Stomach (tissue), 9 donors: ENCODE measurements around the gene MICAL2. TPM values are rescaled to one million over a fixed set of nuclear protein-coding genes. Genes with fewer than 3 reads are reported as not detected.

Source experiments
- DNase-seq, 2 donors: peaks; one replicate each; pipeline versions ENCODE4 v3.0.0 to v3.0.0-alpha.2; 2013 to 2019
- H3K27ac ChIP-seq, 5 donors: fragments of 200-600 bp in 4 of 5; sonication (generic) in 4 of 5; one replicate each; pipeline ENCODE4 v1.5.1; 2013 to 2019; ENCODE audit warnings: mild to moderate bottlenecking in 1 of 5, moderate library complexity in 1 of 5
- H3K27me3 ChIP-seq, 3 donors: fragments of 200-600 bp; sonication (generic); one replicate each; pipeline ENCODE4 v1.5.1; 2017 to 2019; ENCODE audit warnings: mixed run types in 1 of 3
- H3K36me3 ChIP-seq, 4 donors: fragments of 200-600 bp; sonication (generic); 1 replicate in 3 of 4; 2 replicates in 1 of 4; pipeline ENCODE4 v1.5.1; 2016 to 2019
- H3K4me1 ChIP-seq, 4 donors: fragments of 200-600 bp; sonication (generic); one replicate each; pipeline ENCODE4 v1.5.1; 2016 to 2019
- H3K4me3 ChIP-seq, 4 donors: fragments of 200-600 bp; sonication (generic) in 3 of 4; one replicate each; pipeline ENCODE4 v1.5.1; 2016 to 2019; ENCODE audit warnings: mild to moderate bottlenecking in 1 of 4
- H3K9me3 ChIP-seq, 4 donors: fragments of 200-600 bp; sonication (generic); one replicate each; pipeline ENCODE4 v1.5.1; 2016 to 2019
- EP300 ChIP-seq: sonication (generic); formaldehyde crosslinking; IDR thresholded peaks from one replicate; pipeline ENCODE4 v1.6.1; 2017; ENCODE audit warnings: antibody characterized with exemption
- POLR2A ChIP-seq, 4 donors: fragments of 450-650 bp; IDR thresholded peaks; one replicate each; pipeline ENCODE4 v1.6.1; 2016; ENCODE audit warnings: antibody characterized with exemption in 4 of 4, control low read depth in 2 of 4, mild to moderate bottlenecking in 1 of 4, moderate library complexity in 1 of 4
- POLR2AphosphoS5 ChIP-seq, 3 donors: sonication (generic); formaldehyde crosslinking; IDR thresholded peaks; one replicate each; pipeline ENCODE4 v1.6.1; 2016; ENCODE audit warnings: antibody characterized with exemption in 3 of 3
- WGBS, 5 donors: extraction: QIAGEN DNeasy Blood & Tissue Kit in 3 of 5; methylation state at CpG; one replicate each; pipeline versions ENCODE4 v1.1.5 to v1.1.7; 2013 to 2018; 5-methylcytosine and 5-hydroxymethylcytosine counted together
- intact Hi-C: fragments of 100-400 bp; cut with DNase I; formaldehyde crosslinking; loops from one replicate; pipeline ENCODE4 v1.15.1; 2023; ENCODE audit warnings: low total_unique reads
- polyA plus RNA-seq, 3 donors: library from polyadenylated mRNA; stranded (reverse); fragments of 200-250 nt; gene quantifications; one replicate each; pipeline ENCODE4 v1.2.3, GENCODE V29; 2013
- total RNA-seq, 5 donors: library from RNA; depleted of rRNA; stranded (reverse); fragments of >200 nt; gene quantifications; one replicate each; pipeline versions ENCODE4 v1.1.0 to v1.2.3, GENCODE V29; 2014 to 2016
- TF ChIP-seq, protein P1 (sequence below), 7 experiments: fragments of 450-650 bp in 4 of 7; fragments of 200-600 bp in 3 of 7; sonication (generic) in 3 of 7; IDR thresholded peaks; one replicate each; pipeline ENCODE4 v1.5.1; 2016 to 2019; ENCODE audit warnings: antibody characterized with exemption in 7 of 7, control low read depth in 2 of 7, mild to moderate bottlenecking in 1 of 7
- donor health status: healthy with polysubstance abuse.
- donor health status: Bipolar disorder and iron deficiency.
- donor health status: healthy.

The MICAL2 gene
- total and polyA plus RNA-seq, 8 donors, result 11.2 to 165 (median 83.3) TPM

DNA sequence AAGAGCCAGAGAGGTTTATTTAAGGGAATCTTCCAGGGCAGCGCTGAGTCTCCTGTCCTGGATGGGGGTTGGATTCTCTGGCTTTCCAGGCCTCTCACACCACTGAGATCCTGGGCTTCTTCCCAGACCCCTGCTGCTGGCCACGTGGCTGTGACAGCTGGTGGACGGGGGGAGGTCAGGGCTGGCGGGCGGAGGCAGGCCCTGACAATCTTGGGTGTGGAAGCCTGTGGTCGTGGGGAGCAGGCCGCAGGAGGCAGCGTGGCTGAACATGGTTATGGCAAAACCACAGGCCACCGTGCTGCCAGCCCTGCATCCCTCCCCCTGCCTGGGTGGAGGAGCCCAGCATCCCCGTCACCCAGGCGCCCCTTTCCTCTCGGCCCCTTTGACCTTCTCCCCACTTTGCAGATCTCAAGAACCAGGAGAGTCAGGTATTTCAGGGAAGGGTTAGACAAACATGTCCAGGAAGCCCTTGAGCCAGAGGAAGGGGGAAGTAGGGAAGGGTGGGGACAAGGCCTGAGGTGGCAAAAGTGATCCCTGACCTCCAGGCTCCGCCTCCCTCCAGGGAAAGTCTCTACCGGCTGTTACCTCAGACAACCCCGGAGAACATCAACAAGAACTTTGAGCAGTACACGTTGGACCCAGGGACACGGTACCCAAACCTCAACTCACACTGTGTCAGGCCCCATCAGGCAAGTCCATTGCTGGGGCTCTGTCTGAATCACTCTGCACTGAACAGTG is 111.8 kb downstream of the MICAL2 start:
- H3K27ac ChIP-seq, result peak overlapping the region in 4 of 5 donors; percentile 58 to 88 (median 80)
- no peaks in the 10 kb centered on the region for H3K9me3 ChIP-seq
- DNase-seq, result peak; percentile 51 to 75
- H3K4me3 ChIP-seq, result no peak overlapping the region
- H3K27me3 ChIP-seq, result no peaks in the 10 kb centered on the region
- intact Hi-C loops, result no loop called here
- peaks cover 26 to 85% (median 43%) of the 10 kb centered on the region in 4 donors for H3K36me3 ChIP-seq
- H3K4me1 ChIP-seq, result peaks cover 71 to 84% (median 78%) of the 10 kb centered on the region in 4 donors
- WGBS, 5 donors, result 32 to 54% (median 40%) methylated on average over 14 to 17 of the region's 17 CpGs
- TF ChIP-seq POLR2A (IDR thresholded peaks at IDR 0.05) (no peak), EP300 (no peak), POLR2AphosphoS5 (IDR thresholded peaks at IDR 0.05) (peak in 1 of 3 donors; percentile 30)
- TF ChIP-seq, protein P1, sequence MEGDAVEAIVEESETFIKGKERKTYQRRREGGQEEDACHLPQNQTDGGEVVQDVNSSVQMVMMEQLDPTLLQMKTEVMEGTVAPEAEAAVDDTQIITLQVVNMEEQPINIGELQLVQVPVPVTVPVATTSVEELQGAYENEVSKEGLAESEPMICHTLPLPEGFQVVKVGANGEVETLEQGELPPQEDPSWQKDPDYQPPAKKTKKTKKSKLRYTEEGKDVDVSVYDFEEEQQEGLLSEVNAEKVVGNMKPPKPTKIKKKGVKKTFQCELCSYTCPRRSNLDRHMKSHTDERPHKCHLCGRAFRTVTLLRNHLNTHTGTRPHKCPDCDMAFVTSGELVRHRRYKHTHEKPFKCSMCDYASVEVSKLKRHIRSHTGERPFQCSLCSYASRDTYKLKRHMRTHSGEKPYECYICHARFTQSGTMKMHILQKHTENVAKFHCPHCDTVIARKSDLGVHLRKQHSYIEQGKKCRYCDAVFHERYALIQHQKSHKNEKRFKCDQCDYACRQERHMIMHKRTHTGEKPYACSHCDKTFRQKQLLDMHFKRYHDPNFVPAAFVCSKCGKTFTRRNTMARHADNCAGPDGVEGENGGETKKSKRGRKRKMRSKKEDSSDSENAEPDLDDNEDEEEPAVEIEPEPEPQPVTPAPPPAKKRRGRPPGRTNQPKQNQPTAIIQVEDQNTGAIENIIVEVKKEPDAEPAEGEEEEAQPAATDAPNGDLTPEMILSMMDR (IDR thresholded peaks at IDR 0.05), result no peak

DNA sequence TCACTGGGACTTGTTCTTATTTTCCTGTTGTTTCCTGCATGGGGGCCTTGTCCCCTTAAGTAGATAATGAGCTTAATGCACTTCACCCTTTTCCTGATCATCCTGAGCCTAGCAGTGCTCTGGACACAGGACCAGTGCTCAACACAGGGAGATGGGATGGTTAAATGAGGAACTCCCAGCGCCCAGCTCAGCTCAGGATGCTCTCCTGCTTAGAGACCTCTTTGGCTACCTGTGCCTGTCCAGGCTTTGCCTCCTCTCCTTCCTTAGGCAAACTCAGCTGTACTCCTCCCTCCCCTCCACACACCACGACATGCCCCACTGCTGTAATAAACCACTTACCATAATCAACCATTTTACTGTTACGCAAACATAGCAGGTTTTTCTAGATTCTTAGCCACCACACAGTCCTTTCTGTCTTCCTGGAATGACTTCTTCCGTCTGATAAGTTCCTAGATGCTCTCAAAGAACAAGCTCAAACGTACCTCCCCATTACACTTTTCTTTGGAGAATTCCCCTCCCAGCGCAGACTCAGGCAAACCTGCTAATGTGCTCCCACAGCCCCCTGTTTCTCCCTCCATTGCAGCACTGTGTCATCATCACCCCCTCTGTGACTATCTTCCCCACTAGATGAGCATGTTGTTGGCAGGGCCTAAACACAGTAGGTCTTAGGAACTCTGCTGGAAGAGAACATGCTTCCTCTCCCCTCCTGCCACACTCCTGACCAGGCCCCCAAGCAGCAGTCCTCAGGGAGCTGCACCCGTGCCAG is 113.6 kb downstream of the MICAL2 start:
- intact Hi-C loops, result no loop called here
- no peak for TF ChIP-seq EP300
- TF ChIP-seq, protein P1 (IDR thresholded peaks at IDR 0.05), result no peak
- TF ChIP-seq POLR2A (IDR thresholded peaks at IDR 0.05), result no peak
- TF ChIP-seq POLR2AphosphoS5 (IDR thresholded peaks at IDR 0.05), result no peak
- peaks cover 28 to 85% (median 55%) of the 10 kb centered on the region in 4 donors for H3K36me3 ChIP-seq
- peaks cover 56 to 67% (median 65%) of the 10 kb centered on the region in 4 donors for H3K4me1 ChIP-seq
- H3K27me3 ChIP-seq, result no peaks in the 10 kb centered on the region
- H3K4me3 ChIP-seq, result no peak overlapping the region
- H3K9me3 ChIP-seq, result no peaks in the 10 kb centered on the region
- WGBS, 5 donors, result 40 to 61% (median 46%) methylated on average over 6 to 7 of the region's 7 CpGs
- DNase-seq, result peak in 1 of 2 donors; percentile 61
- H3K27ac ChIP-seq, result peak overlapping the region; percentile 58 to 88 (median 73)

DNA sequence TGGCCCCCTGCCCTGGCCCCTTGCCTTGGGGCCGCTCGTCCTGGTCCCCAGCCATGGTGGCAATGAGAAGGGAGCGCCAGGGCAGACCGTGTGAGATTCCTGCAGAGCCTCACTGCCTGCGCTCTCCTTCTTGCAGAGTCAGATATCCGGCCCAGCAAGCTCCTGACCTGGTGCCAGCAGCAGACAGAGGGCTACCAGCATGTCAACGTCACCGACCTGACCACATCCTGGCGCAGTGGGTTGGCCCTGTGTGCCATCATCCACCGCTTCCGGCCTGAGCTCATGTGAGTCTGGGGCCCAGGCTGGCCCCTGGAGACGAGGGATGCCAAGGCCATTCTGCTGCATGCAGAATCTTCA is 114.1 kb downstream of the MICAL2 start:
- intact Hi-C loops, result no loop called here
- Histone ChIP-seq H3K27ac (peak overlapping the region; percentile 58 to 88 (median 73)), H3K9me3 (no peaks in the 10 kb centered on the region), H3K4me3 (no peak overlapping the region), H3K36me3 (peaks cover 31 to 91% (median 59%) of the 10 kb centered on the region in 4 donors), H3K4me1 (peaks cover 56 to 67% (median 65%) of the 10 kb centered on the region in 4 donors), H3K27me3 (no peaks in the 10 kb centered on the region)
- TF ChIP-seq POLR2AphosphoS5 (IDR thresholded peaks at IDR 0.05) (peak in 2 of 3 donors; percentile 28 to 55), POLR2A (IDR thresholded peaks at IDR 0.05) (no peak)
- WGBS, 5 donors, result 17 to 45% (median 33%) methylated on average over 7 to 12 of the region's 12 CpGs
- DNase-seq, result peak; percentile 79 to 90

DNA sequence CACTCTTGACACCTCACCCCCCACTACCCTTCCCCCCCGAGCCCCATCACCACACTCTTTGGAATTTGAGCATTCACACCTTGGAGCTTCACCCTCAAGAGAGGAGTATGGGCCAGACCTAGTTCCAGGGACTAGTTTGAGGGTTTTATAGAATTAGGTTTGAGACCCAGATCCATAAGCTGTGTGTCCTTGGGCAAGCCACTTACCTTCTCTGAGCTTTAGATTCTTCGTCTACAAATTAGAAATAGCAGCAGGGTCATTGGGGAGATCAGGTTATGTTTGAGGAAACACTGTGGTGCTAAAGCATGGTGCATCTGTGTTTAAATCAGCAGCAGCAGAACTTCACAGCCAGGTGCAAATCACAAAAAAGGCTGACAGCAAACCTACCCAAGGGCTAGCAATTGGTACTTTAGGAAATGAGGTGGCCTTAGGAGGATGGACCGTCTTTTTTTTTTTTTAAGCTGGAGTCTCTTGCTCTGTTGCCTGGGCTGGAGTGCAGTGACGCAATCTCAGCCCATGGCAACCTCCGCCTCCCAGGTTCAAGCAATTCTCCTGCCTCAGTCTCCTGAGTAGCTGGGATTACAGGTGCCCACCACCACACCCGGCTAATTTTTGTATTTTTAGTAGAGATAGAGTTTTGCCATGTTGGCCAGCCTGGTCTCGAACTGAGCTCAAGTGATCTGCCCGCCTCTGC is 114.8 kb downstream of the MICAL2 start:
- peaks cover 51 to 66% (median 61%) of the 10 kb centered on the region in 4 donors for H3K4me1 ChIP-seq
- H3K36me3 ChIP-seq, result peaks cover 36 to 93% (median 66%) of the 10 kb centered on the region in 4 donors
- H3K27me3 ChIP-seq, result no peaks in the 10 kb centered on the region
- 86 to 93% (median 92%) methylated on average over 8 of the region's 8 CpGs for WGBS, 5 donors
- intact Hi-C loops, result no loop called here
- H3K9me3 ChIP-seq, result no peaks in the 10 kb centered on the region
- TF ChIP-seq EP300, result no peak
- TF ChIP-seq POLR2A (IDR thresholded peaks at IDR 0.05), result no peak
- TF ChIP-seq, protein P1 (IDR thresholded peaks at IDR 0.05), result no peak
- no peak for TF ChIP-seq POLR2AphosphoS5 (IDR thresholded peaks at IDR 0.05)
- peak overlapping the region in 4 of 5 donors; percentile 8 to 88 (median 74) for H3K27ac ChIP-seq
- DNase-seq, result no peak
- H3K4me3 ChIP-seq, result no peak overlapping the region
